ENCODE results near the gene KLF12.

DNA sequence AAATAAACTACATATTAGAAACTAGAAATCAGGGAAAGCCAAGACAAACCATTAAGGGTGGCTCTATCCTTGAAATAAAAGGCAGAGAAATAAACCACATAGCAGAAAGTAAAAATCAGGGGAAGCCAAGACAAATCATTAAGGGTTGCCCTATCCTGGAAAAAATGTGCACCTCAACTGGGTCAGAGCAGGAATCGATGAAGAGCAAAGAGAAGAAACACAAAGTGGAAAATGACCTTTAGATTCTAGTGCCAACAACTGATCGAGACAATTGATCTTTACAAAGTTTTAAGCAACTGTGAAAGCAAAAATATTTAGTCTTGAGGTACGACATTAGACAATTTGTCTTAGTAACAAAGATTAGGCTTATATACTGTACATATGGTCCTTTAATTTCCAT is 26.6 kb downstream of the KLF12 start:
- TF ChIP-seq, protein P1, sequence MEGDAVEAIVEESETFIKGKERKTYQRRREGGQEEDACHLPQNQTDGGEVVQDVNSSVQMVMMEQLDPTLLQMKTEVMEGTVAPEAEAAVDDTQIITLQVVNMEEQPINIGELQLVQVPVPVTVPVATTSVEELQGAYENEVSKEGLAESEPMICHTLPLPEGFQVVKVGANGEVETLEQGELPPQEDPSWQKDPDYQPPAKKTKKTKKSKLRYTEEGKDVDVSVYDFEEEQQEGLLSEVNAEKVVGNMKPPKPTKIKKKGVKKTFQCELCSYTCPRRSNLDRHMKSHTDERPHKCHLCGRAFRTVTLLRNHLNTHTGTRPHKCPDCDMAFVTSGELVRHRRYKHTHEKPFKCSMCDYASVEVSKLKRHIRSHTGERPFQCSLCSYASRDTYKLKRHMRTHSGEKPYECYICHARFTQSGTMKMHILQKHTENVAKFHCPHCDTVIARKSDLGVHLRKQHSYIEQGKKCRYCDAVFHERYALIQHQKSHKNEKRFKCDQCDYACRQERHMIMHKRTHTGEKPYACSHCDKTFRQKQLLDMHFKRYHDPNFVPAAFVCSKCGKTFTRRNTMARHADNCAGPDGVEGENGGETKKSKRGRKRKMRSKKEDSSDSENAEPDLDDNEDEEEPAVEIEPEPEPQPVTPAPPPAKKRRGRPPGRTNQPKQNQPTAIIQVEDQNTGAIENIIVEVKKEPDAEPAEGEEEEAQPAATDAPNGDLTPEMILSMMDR (IDR thresholded peaks at IDR 0.05; ENCODE audit: low read length), result no peak
- no peak for TF ChIP-seq EZH2 (IDR thresholded peaks at IDR 0.05; ENCODE audit: borderline replicate concordance, low read length)
